GM12801 (cell line): Measurements from ENCODE around the gene SPAG17.

Source experiments
- TF ChIP-seq, protein P1 (sequence below): IDR thresholded peaks from one replicate; pipeline ENCODE4 v1.5.1; 2011; ENCODE audit warnings: control low read depth; ENCODE audit not compliant: insufficient read length; ENCODE audit errors: extremely low read depth

The SPAG17 gene

GRCh38 chr1:117981455-117982192 is 203.4 kb downstream of the SPAG17 start:
- TF ChIP-seq, protein P1, sequence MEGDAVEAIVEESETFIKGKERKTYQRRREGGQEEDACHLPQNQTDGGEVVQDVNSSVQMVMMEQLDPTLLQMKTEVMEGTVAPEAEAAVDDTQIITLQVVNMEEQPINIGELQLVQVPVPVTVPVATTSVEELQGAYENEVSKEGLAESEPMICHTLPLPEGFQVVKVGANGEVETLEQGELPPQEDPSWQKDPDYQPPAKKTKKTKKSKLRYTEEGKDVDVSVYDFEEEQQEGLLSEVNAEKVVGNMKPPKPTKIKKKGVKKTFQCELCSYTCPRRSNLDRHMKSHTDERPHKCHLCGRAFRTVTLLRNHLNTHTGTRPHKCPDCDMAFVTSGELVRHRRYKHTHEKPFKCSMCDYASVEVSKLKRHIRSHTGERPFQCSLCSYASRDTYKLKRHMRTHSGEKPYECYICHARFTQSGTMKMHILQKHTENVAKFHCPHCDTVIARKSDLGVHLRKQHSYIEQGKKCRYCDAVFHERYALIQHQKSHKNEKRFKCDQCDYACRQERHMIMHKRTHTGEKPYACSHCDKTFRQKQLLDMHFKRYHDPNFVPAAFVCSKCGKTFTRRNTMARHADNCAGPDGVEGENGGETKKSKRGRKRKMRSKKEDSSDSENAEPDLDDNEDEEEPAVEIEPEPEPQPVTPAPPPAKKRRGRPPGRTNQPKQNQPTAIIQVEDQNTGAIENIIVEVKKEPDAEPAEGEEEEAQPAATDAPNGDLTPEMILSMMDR = no peak

DNA sequence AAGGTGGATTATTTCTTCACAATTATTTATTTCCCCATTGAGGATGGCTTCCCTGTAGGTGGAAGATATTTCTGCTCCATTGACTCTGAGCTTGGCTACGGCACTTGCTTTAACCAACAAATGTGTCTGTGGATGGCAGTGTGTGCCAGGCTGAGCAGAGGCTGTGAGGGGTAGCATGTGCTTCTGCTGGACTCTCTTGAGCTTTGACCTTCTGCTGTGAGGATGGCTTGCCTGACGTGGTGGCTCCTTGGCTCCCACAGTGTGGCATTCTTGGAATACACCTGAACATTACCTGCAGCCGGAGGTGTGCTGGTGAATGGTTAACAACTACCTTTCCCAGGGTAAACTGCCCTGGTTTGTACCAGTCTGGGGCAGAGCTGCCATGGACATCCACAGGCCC is 208.6 kb downstream of the SPAG17 start:
- TF ChIP-seq, protein P1 = no peak

GRCh38 chr1:117971777-117972176 is 213.3 kb downstream of the SPAG17 start:
- TF ChIP-seq, protein P1 = no peak

GRCh38 chr1:117970252-117970651 is 214.8 kb downstream of the SPAG17 start:
- TF ChIP-seq, protein P1 = no peak

DNA sequence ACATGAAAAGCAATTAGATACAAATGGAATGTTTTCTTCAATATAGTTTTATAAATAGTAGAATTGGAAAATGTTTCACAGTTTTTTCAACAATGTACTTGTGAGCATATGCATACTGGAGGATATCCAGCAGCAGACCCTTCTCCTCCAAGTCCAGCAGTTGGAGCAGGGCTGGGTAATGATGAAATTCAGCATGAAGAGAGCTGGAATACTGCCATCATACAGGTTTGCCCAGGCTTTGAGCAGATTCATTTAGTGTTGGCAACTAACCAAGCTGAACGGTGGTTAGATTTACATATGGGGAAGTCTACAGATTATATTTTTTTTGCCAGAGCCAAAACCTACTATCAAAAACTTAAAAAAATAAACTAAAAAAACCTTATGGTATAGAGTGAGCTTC is 217.1 kb downstream of the SPAG17 start:
- TF ChIP-seq, protein P1 = no peak

DNA sequence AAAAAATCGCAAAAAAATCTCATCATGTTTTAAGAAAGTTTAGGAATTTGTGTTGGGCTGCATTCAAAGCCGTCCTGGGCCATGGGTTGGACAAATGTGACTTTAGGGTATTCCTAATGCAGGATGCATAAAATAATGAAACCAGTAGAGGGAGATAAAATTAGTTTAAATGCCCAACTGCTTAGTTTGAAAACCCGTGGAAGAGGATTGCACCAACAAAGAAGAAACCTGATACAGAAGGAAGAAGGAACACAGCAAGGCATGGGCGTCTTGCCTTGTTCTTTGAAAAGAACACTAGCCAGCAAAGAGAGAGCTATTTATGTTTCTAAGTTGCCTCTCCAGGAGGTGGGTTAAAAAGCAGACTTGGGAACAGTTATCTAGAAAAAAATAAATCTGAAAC is 217.6 kb downstream of the SPAG17 start:
- TF ChIP-seq, protein P1 = no peak

DNA sequence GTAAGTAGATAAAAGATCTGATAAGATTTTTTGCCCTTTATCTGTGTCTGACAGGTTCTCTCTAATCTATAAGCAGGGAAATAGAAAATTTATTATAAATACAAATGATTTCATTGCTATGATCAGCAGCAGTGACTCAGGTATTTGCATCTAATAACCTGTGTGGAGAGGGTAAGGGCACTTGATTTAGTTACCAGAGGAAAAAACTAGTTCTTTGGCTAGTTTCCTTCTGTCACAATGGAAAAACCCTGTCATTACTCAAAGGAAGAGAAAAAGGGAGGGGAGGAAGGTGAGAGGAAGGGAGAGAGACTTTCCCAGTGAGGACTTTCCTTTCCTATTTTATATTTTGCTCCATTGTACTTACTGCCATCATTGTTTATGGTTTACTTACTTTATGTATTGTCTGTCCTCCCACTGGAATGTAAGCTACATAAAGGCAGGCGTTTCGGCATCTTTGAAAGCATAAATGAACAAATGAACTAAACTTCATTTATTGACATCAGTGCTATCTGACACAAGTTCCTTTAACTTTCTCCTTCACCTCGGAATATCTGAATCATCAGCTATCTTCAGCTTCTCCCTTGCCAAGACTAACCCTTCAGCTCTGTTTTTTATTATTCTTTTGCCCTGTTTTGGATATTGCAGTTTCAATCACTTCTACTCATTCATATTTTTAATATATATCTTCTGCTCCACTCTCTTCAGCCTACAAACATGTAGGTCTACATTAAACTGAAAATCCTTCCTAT is 220.6 kb downstream of the SPAG17 start:
- TF ChIP-seq, protein P1 = no peak
